A549 treated with Hydrocortisone at 1 μM for 4 hours (cell line): ENCODE results near the gene HBE1. TPM values are rescaled to one million over a fixed set of nuclear protein-coding genes. Genes with fewer than 3 reads are reported as not detected.

Experiments
- total RNA-seq: library from RNA; stranded (reverse); fragments of 200-300 nt; extraction: Qiagen RNA extraction; gene quantifications from 5 replicates; pipeline ENCODE4 v1.2.3, GENCODE V29; 2022

Gene HBE1
- 0.16 TPM in 1 of 5 replicates, not detected in the others for total RNA-seq

DNA sequence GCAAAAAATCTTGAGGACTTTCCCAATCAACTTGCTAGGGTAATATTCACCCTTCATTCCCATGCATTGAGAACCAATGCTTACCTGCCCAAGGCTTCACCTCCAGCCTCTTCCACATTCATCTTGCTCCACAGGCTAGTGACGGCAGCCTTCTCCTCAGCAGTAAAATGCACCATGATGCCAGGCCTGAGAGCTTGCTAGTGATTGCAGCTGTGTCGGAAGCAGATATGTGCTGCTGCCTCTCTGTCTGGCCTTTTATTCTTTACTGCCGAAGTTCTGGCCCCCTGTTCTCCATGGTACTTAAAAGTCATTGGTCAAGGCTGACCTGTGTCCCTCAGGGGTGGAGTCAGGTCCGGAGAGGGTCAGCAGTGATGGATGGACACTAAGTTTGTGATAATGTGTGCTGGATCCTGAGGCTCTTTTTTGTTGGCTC is at the start of gene HBE1:
TSS of gene HBE1 (minus strand) at position 231 of the 433 bp plus-strand sequence. CDS start at position 176, 55 bp downstream.

GRCh38 chr11:5301846-5302245 is 32.1 kb upstream of the HBE1 start, which contains the start of gene OR51B4:
OR51B4 (minus strand) TSS chr11:5301946; CDS start chr11:5301946, 0 bp downstream.

GRCh38 chr11:5254646-5255413 is 14.9 kb downstream of the HBE1 start, which contains the start of gene HBG2:
HBG2 (minus strand) TSS chr11:5254781; CDS start chr11:5254728, 53 bp downstream.

GRCh38 chr11:5249807-5250396 is 19.8 kb downstream of the HBE1 start, which contains the start of gene HBG1:
HBG1 (minus strand) TSS chr11:5249857; CDS start chr11:5249804, 53 bp downstream.

GRCh38 chr11:5234381-5234834 is 35.3 kb downstream of the HBE1 start, which contains the start of gene HBD:
HBD (minus strand) TSS chr11:5234483; CDS start chr11:5234433, 50 bp downstream.

GRCh38 chr11:5226732-5227310 is 42.9 kb downstream of the HBE1 start, which contains the start of gene HBB:
HBB (minus strand) TSS chr11:5227071; CDS start chr11:5227021, 50 bp downstream.

Other genes with a start within 250 kb of the HBE1 start
- gene OR52J3, start 223.4 kb downstream of the HBE1 start, total RNA-seq = not detected in 5 replicates
- not detected in 5 replicates for gene OR52E2, start 210.3 kb downstream of the HBE1 start, total RNA-seq
- gene OR52E1, start 200.4 kb downstream of the HBE1 start, total RNA-seq = not detected in 5 replicates
- gene OR52A5, start 131.6 kb downstream of the HBE1 start, total RNA-seq = not detected in 5 replicates
- gene OR52A1, start 115.2 kb downstream of the HBE1 start, total RNA-seq = not detected in 5 replicates
- not detected in 5 replicates for gene OR51V1, start 69.3 kb downstream of the HBE1 start, total RNA-seq
- gene HBB, start 42.9 kb downstream of the HBE1 start, total RNA-seq = not detected in 5 replicates
- gene HBD, start 35.5 kb downstream of the HBE1 start, total RNA-seq = not detected in 5 replicates
- gene HBG1, start 20.1 kb downstream of the HBE1 start, total RNA-seq = not detected in 5 replicates
- not detected in 5 replicates for gene HBG2, start 15.2 kb downstream of the HBE1 start, total RNA-seq
- not detected in 5 replicates for gene OR51B4, start 32.0 kb upstream of the HBE1 start, total RNA-seq
- gene OR51B2, start 54.4 kb upstream of the HBE1 start, total RNA-seq = not detected in 5 replicates
- gene OR51B5, start 73.6 kb upstream of the HBE1 start, total RNA-seq = not detected in 5 replicates
- gene OR51B6, start 81.6 kb upstream of the HBE1 start, total RNA-seq = not detected in 5 replicates
- gene OR51M1, start 113.9 kb upstream of the HBE1 start, total RNA-seq = not detected in 5 replicates
- not detected in 5 replicates for gene OR51Q1, start 152.2 kb upstream of the HBE1 start, total RNA-seq
- not detected in 5 replicates for gene OR51I1, start 171.6 kb upstream of the HBE1 start, total RNA-seq
- gene OR51I2, start 179.4 kb upstream of the HBE1 start, total RNA-seq = not detected in 5 replicates
- not detected in 5 replicates for gene OR52D1, start 218.7 kb upstream of the HBE1 start, total RNA-seq
- not detected in 5 replicates for gene UBQLN3, start 240.0 kb upstream of the HBE1 start, total RNA-seq
- not detected in 5 replicates for gene UBQLNL, start 246.8 kb upstream of the HBE1 start, total RNA-seq